Activated T-helper 9 cell treated with anti-CD3 and anti-CD28 coated beads, Interleukin-2, amount 50 U/mL, for 16 hours (primary cell): ENCODE results near the gene EOMES.

Experiments
- DNase-seq: peaks from one replicate; pipeline ENCODE4 v3.0.0-alpha.2; 2020; ENCODE audit warnings: low read depth

Gene EOMES

GRCh38 chr3:27680517-27681246 is 41.4 kb downstream of the EOMES start:
- no peak for DNase-seq

GRCh38 chr3:27679691-27680090 is 42.4 kb downstream of the EOMES start:
- DNase-seq, result no peak

GRCh38 chr3:27678234-27678633 is 43.9 kb downstream of the EOMES start:
- no peak for DNase-seq

GRCh38 chr3:27677565-27677964 is 44.6 kb downstream of the EOMES start:
- DNase-seq, result no peak

GRCh38 chr3:27675287-27675686 is 46.8 kb downstream of the EOMES start:
- DNase-seq, result no peak

GRCh38 chr3:27673701-27674100 is 48.4 kb downstream of the EOMES start:
- DNase-seq, result no peak

- DNase-seq, result no peak
These were observed 51.0 kb downstream of the EOMES start for GRCh38 chr3:27671101-27671500.

- DNase-seq, result no peak
These were observed 51.5 kb downstream of the EOMES start for GRCh38 chr3:27670619-27671018.

- no peak for DNase-seq
These were observed 52.5 kb downstream of the EOMES start for GRCh38 chr3:27669591-27669990.

GRCh38 chr3:27667751-27668150 is 54.4 kb downstream of the EOMES start:
- no peak for DNase-seq

GRCh38 chr3:27666708-27667107 is 55.4 kb downstream of the EOMES start:
- DNase-seq, result no peak

GRCh38 chr3:27666272-27666671 is 55.9 kb downstream of the EOMES start:
- no peak for DNase-seq
